Measurements from ENCODE around the gene GAMT.

DNA sequence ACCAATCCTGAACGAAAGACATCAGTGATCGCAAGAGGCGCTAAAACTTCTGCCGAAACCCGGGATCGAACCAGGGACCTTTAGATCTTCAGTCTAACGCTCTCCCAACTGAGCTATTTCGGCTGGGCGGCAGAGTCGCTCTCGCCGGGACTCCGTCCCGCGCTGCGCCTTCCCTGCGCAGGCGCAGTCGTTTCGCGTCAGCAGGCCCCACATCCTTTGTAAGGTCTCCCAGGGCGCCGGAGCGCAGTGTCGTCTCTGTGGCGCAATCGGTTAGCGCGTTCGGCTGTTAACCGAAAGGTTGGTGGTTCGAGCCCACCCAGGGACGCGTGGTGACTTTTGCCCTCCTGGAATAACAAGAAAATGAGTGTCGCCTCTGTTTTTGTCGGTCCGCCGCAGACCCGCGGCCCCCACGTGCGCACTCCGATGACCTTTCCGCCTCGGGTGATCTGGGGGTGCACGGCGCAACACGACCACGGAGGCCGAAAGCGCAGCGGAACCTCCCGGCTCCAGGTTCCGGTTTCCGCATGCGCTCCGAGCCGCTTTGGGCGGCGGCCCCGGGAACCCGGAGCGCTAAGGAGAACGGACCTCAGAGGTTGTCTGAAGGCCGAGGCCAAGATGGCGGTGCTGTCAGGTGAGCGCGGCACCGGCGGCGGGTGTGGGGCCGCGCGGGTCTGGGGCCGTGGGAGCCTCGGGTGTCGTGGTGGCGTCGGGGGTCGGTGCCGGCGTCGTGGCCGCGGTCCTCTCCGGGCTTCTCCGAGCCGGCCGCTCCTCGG is 17.8 kb downstream of the GAMT start, which contains the start of gene NDUFS7:
- no peak for TF ChIP-seq EZH2 (IDR thresholded peaks at IDR 0.05)
- TF ChIP-seq POLR2AphosphoS5 (IDR thresholded peaks at IDR 0.05; ENCODE audit: borderline replicate concordance, low read depth, low read length): peak; percentile 76

All from SK-N-MC (cell line).